A204.1 (cell line): ENCODE measurements around the gene HEATR5A.
"Not testable (repeated sequence)": the region's sequence is repeated elsewhere in the genome, so short reads cannot be mapped to it uniquely, and the experiment has no call there.

Experiments
- FAIRE-seq: peaks from 2 replicates; lab custom pipeline; 2012; peaks lifted over from hg19 to GRCh38; lab: Jason Lieb, UNC

Gene HEATR5A

DNA sequence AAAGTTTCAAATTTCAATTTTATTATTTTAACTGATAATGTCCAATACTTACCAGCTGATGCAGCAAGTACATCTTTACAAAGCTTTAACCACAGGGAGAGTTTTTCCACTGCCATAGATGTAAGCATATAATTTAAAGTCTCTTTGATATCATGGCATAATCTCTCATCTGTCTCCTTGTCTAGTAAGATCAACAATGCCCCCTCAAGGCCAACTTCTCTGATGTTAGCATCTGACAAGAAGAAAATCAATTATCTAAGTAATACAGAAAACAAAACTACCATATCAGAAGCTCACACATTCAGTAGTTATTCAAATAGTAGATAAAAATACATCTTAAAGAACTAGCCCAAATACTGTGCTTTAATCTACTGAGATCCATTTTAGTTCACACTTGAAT, 94.2 kb downstream of the HEATR5A start:
- FAIRE-seq = no peak

DNA sequence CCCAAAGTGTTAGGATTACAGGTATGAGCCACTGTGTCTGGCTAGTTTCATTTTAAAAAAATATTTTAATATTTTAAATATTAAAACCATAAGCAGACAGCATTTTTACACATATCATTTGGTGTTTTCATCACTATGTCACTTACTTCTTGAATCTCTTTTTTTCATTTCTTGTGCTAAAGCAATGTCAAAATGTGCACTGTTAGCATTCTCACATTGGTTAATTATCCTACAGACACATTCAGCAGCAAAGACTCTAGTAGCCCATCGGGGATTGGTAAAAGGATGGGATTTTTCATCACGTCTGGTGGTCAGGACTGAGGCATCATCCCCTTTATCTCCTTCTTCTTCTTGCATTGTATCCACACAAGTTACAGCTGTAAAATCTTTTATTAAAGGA, 96.9 kb downstream of the HEATR5A start:
- no peak for FAIRE-seq

DNA sequence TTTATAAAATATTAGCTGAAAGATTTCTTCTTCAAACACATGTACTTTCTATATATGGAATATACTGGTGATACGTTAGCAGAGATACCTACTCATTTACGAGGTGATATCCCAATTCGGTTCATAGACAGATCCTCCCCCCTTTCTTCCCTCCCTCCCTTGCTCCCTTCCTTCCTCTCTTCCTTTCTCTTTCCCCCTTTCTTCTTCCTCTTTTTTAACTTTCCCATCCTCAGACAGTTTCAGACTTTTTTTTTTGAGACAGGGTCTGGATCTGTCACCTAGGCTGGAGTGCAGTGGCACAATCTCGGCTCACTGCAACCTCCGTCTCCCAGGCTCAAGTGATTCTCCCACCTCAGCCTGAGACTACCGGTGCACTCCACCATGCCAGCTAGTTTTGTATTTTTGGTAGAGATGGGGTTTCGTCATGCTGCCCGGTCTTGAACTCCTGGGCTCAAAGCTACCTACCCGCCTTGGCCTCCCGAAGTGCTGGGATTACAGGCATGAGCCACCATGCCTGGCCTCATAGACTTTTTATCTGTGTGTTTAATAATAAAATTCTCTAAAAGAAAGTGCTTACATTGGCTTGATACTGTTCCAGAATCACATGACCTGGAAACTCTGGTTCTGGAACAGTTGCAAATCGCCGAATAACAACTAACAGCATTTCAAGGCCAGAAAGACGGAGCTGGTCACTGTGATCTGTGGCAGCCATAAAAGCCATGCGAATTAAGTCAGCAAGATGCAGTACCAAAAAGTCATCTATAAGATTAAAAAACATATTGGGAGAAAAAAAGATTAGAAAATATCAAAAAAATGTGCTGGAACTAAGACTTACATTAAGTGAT, 99.2 kb downstream of the HEATR5A start:
- FAIRE-seq = no peak

DNA sequence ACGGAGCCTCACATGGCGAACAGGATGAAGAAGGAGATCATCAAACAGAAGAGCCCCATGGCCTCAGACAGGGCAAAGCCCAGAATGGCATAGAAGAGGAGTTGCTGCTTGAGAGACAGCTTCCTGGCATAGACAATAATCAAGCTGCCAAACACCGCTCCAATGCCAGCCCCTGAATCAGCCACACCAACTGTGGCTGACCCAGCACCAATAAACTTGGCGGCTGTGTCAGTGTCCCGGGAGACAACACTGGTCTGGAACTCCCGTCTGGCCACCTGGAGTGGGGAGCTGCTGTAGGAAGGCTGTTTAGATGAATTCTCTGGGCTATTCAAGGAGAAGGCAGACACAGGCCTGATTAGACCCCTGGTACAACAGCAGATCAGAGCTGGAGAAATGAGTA, 100.1 kb downstream of the HEATR5A start:
- no peak for FAIRE-seq

DNA sequence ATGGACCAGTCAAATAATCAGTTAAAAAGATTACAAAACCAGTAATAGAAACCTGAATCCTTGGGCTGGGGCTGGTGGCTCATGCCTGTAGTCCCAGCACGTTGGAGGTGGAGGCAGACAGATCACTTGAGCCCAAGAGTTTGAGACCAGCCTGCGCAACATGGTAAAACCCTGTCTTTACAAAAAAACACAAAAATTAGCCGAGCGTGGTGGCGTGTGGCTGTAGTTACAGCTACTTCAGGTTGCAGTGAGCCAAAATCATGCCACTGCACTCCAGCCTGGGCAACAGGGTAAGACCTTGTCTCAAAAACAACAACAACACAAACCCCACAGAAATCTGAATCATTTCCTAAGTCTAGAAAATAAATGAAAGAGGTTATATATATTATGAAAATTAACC, 100.6 kb downstream of the HEATR5A start:
- FAIRE-seq = no peak

DNA sequence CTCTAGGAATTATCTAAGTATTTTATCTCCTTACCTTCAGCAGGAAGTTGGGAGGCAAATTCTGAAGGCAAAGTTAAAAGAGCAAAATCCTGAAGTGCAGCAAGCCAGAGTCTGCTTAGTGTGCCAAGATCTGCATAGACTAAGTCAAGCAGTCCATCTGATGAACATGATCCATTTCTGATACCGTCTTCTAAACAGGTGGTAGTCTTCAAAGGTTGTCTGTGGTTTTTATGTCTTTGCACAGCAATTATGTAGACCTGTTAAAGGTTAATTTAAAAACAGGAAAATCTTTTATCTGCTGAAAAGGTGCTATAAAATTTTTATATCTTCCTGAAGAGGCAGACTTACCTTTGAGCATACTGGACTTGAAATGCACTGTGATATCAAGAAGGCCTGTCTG, 107.4 kb downstream of the HEATR5A start:
- no peak for FAIRE-seq

DNA sequence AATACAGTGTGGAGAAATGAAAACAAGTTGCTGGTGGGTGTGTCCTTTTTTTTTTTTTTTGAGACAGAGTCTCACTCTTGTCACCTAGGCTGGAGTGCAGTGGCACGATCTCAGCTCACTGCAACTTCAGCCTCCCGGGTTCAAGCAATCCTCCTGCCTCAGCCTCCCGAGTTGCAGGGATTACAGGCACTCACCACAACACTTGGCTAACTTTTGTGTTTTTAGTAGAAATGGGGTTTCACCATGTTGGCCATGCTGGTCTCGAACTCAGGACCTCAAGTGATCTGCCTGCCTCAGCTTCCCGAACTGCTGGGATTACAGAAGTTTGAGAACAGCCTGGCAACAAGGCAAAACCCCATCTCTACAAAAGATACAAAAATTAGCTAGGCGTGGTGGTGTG, 108.0 kb downstream of the HEATR5A start:
- FAIRE-seq = not testable (repeated sequence)

DNA sequence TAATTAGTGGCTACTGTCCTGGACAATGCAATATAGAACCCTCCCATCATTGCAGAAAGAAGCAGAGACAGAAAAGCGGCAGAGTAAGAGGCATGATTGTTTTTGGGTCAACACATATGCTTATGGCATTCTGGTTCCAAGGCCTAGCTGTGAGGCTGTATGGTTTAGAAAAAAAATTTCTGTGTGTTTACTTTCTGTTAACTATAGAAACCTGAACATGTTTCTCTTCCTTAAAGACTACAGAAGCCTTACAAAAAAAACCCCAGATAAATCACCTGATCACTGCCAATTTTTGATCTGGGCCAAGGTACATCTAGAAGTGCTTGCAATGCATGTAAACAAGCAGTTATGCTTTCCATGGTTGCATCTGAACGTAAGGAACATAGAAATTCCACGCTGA, 112.7 kb downstream of the HEATR5A start:
- FAIRE-seq = no peak

DNA sequence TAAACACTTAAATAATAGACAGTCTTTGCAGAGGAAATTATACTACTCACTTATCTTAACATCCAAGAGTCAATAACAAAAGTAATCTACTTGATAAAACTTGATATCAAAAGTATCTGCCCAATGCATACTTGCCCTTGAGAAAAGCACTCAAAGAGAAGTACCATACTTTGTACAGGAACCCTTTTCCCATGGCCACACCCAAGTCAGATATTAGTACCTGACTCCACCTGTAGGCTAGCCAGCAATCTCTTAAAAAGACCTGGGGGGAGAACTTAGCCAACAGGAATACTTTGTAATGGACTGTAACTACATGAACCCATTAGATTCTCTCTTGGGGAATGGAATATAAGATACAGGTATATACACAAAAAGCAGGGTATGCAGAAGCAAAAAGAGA, 113.2 kb downstream of the HEATR5A start:
- FAIRE-seq = no peak

DNA sequence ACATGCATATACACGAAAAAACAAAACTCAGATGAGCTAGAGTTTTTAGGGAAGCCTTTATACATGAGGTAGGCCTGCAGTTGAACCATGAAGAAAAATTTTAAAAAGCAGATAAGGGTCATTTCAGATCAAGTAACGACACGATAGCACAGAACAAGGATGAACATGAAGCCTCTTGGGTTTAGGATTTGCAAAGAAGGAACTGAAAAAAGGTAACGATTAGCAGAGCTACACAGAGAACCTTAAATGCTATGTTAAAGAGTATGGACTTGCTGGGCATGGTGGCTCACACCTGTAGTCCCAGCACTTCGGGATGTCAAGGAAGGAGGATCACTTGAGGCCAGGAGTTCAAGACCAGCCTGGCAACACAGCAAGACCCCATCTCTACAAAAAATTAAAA, 116.7 kb downstream of the HEATR5A start:
- no peak for FAIRE-seq

DNA sequence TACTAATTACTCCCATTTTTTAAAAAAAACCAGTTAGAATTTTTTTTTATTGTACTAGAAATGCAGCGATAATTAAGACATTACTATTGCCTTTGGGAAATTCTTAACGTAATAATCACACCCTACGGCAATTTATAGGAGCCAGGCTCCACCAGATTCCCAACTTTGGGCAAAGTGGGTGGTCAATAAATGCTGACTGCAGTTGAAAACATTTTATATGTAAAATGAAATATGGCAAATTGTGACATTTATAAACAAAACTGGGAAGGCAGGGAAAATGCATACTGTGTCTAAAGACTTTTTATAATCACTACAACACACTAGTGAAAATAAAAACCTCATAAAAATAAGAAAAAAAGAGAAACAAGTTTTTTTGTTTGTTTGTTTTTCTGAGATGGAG, 119.5 kb downstream of the HEATR5A start:
- no peak for FAIRE-seq

DNA sequence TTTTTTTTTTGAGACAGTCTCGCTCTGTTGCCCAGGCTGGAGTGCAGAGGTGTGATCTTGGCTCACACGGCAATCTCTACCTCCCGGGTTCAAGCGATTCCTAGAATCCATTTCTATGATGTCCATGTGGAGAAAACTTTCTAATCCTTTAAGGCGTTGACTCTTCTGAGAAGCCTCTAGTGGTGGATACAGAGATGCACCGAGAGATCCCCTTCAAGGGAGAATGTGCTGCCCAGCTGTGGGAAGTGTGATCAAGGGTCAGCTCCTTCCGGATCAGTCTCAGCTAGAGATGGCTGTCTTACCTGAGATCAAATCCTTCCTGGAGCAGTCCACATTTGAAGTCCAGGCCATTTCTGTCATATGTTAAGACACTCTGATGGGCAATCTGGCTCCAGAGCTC, 120.1 kb downstream of the HEATR5A start:
- no peak for FAIRE-seq

DNA sequence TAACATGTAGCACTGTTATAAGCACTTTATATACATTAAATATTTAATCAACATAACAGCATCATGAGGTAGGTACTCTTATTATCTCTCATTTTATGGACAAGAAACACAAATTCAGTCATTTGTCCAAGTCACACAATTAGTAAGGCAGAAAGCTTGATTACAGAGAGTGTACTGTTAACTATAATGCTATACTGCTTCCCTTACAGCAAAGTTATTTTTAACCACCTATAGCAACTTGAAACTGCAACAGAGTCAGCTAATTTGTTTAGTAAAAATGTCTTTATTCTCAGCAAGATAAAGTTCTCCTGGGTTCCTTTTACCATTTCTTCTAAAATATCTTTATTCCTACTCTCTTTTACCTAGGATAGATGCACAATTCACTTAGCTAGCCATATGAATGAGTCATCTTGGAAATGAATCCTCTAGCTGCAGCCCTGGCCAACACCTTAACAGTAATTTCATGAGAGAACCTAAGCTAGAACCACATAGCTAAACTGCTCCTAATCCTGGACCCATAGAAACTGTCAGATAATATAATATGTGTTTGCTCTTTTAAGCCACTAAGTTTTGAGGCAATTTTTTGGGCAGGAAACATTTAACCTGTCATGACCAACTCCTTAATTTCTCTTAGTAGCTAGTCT, 122.5 kb downstream of the HEATR5A start:
- no peak for FAIRE-seq

DNA sequence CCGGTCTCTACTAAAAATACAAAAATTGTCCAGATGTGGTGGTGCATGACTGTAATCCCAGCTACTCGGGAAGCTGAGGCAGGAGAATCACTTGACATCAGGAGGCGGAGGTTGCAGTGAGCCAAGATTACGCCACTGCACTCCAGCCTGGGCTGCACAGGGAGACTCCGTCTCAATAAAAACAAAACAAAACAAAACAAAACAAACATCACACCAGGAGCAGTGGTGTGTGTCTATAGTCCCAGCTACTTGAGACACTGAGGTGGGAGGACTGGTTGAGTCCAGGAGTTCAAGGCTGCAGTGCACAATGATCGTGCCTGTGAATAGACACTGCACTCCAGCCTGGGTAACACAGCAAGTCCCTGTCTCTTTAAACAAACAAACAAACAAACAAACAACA, 123.2 kb downstream of the HEATR5A start:
- no peak for FAIRE-seq

DNA sequence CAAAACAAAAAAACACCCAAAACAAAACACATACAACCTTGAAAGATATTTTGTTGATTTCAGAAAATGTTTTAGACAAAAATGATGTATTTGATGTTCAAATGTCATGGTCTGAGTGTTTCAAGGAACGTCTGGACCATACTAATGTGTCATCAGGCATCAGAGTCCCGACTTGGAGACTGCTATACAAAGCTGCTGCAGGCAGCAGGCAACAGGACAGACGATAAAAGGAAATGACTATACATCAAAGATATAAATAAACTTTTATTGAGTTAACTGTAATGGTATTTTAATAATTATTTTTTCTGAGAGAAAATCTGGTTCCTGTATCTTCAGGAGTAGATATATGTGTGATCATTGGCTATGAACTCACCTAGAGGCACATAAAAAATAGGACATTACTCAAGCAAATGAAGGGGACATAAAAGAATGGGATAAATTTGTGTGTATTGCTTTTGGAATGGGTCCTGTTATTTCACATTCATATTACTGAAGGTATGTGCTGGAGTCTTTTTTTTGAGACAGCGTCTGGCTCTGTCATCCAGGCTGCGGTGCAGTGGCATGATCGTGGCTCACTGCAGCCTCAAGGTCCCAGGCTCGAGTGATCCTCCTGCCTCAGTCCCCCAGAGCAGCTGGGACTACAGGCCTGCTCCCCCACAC, 125.5 kb downstream of the HEATR5A start:
- no peak for FAIRE-seq

DNA sequence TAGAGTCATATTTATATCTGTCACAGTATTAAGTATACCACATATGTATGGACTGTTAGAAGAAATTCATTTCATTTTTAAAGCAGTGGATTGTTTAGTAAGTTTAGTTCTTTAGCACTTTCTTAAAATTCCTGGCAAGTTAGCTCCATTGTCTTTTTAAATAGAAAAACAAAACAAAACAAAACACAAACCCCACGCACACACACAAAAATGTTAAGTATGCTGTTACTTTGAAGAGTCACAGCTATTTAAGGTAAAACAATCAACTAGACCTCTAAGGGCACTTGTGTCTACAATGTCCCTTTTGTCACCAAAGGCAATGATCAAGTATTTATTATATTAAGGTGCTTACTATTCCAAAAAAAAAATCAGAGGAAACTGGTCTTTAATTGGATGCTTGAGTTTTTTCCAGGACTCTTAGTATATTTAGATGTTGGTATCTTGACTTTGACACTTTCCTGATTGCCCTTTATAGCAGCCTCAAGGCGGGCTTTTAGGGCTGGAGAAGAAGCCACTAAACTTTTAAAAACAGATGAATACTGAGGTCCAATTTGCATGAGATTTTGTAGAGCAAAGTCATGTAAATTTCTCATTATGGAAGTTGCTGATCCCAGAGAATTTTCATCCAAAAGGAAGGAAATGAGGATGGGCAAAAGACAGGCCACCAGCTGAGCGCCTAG, 127.3 kb downstream of the HEATR5A start:
- no peak for FAIRE-seq

DNA sequence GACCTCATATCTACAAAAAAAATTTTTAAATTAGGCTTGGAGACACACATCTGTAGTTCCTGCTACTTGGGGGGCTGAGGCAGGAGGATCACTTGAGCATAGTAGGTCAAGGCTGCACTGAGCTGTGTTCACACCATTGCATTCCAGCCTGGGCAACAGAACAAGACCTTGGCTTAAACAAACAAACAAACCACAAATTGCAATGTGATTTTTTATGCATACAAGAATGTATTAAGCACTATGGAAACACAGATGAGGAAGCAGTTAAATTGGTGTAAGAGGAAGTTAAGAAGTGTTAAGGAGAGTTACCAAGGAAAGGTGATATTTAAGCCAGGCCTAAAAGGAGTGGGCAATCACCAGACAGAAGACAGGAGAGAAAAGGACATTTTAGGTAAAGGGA, 129.1 kb downstream of the HEATR5A start:
- no peak for FAIRE-seq

DNA sequence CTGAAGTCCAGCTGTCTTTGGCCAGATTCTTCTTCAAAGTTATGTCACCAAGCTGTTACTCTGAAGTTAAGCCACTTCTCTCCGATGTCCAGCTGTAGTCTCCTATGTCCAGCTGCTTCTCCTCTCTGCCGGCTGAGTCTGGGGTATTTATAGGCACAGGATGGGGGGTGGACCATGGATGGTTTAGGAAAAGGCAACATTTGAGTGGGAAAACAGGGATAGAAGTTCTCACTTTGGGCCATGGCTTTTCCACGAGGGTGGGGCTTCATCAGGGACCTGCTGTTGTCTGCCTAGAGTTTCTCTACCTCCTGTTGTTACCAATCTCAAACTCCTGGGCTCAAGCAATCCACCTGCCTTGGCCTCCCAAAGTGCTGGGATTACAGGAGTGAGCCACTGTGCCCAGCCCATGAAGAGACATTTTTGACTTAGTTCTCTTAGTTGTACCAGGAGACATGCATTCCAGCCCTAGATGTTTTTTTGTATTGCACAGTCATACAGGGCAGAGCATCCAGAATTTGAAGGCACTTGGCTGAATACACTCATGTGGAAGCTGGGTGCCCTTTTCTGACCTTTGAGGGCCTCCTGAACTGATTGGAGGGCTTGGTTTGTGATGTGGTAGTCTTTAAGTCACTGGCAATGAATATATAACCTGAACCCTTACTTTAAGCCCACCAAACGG, 132.9 kb downstream of the HEATR5A start:
- FAIRE-seq = no peak

DNA sequence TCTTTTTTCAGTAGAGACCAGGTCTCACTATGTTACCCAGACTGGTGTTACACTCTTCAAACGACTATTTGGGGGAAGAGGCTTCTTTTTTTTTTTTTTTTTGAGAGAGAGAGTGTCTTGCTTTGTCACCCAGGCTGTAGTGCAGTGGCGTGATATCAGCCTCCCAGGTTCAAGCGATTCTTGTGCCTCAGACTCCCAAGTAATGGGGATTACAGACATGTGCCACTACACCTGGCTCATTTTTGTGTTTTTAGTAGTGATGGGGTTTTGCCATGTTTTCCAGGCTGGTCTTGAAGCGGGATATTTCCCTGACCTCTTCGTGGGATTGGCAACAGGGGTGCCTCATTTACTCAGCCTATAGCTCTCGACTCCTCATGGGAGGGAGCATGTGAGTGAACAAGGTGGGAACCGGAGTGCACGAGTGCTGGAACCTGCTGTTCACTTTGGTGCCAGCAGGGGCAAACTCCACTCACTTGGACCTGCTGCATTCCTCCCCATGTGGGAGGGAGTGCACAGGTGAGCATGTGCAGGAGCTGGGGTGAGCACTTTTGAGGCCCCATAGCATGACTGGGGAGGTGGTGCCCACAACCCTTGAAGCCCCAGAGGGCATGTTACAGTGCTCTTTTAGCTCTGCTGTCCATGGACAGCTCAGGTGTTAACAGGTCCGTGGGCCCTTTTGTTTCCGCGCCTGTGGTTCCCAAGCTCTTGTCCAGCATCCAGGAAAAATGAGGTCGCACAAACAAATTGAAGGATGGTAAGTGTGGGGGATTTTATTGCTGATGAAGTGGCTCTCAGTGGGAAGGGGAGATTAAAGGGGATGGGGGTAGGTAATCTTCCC, 133.7 kb downstream of the HEATR5A start:
- FAIRE-seq = no peak

DNA sequence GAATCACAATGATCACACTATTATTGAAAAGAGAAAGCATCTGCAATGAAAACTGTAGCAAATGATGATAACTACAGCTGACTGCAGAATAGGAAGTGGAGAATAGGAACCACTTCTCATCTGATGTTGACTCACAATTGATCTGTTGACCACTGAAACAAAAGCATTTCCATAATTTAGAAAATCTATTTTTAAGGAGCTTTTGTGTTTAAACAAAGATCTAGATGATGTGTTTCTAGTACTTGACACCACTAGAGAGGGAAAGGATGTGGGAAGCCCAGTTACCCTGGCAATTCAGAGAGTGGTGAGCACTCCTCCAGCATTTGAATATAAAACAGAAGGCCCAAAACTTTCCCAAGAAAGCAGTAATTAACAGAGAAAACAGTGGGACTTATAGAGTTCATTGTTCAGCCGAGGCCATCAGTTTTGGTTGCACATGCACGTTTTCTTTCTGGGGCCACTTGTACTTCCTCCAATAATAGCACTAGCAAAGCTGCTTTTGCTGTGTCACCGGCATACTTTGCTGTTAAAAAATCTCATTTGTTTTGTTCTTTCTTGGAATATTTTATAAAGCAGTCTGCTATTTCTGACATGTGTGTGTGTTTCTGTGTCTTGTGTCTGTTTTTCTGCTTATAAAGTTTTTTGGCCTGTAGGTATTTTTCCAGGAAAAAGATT, 136.6 kb downstream of the HEATR5A start:
- FAIRE-seq = no peak

DNA sequence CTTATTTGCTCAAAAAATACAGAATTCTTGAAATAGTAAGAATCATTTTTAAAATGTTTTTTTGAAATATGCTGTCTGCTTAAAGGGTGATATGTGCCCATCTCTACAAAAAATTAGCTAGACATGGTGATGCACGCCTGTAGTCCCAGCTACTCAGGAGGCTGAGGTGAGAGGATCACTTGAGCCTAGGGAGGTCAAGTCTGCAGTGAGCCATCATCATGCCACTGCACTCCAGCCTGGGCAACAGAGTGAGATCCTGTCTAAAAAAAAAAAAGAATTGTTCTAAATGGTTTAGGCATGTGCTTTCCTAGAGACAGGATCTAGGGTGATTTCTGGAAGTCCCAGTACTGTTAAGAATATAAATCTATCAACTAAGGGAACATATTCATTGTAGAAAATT, 137.2 kb downstream of the HEATR5A start:
- FAIRE-seq = no peak
